Lower leg skin (tissue), 3 donors: ENCODE data around the gene PSMG2.

Experiments used
- CTCF ChIP-seq, 3 donors: fragments of 450-650 bp; IDR thresholded peaks; one replicate each; pipeline ENCODE4 v1.5.1; 2016; ENCODE audit warnings: antibody characterized with exemption in 3 of 3, mild to moderate bottlenecking in 3 of 3, moderate library complexity in 2 of 3
- POLR2A ChIP-seq, 2 donors: fragments of 450-650 bp; IDR thresholded peaks; one replicate each; pipeline ENCODE4 v1.6.1; 2016 to 2017; ENCODE audit warnings: antibody characterized with exemption in 2 of 2, mild to moderate bottlenecking in 1 of 2, moderate library complexity in 1 of 2

GRCh38 chr18:12689256-12689850 is 13.5 kb upstream of the PSMG2 start:
- no peak for TF ChIP-seq POLR2A (IDR thresholded peaks at IDR 0.05)
- no peak for TF ChIP-seq CTCF (IDR thresholded peaks at IDR 0.05)
